SK-N-SH treated with all-trans-retinoic acid at 6 μM for 48 hours (cell line): Measurements from ENCODE around the gene MKRN2.

Experiments
- ATAC-seq: fragments of 200-7000 bp; cut with Tn5 transposase; 3 replicates; pipeline ENCODE4 v1.9.1; 2020; ENCODE audit warnings: mild to moderate bottlenecking, moderate library complexity
- ARNTL ChIP-seq: fragments of 450-650 bp; formaldehyde crosslinking; IDR thresholded peaks from 2 replicates; pipeline ENCODE4 v1.5.0; 2020; ENCODE audit warnings: low read depth, mild to moderate bottlenecking, moderate library complexity, borderline replicate concordance
- BACH2 ChIP-seq: fragments of 250-450 bp; sonication (Bioruptor Pico); IDR thresholded peaks from 2 replicates; pipeline ENCODE4 v1.9.0; 2021; ENCODE audit warnings: mild to moderate bottlenecking, borderline replicate concordance
- CREB5 ChIP-seq: fragments of 250-450 bp; sonication (Bioruptor Pico); IDR thresholded peaks from 2 replicates; pipeline ENCODE4 v1.5.1; 2020; ENCODE audit warnings: low read depth, mild to moderate bottlenecking, moderate library complexity
- CSDC2 ChIP-seq: fragments of 250-450 bp; sonication (Bioruptor Pico); IDR thresholded peaks from 2 replicates; pipeline ENCODE4 v1.5.0; 2020; ENCODE audit warnings: mild to moderate bottlenecking, moderate library complexity
- CSRNP3 ChIP-seq: fragments of 250-450 bp; sonication (Bioruptor Pico); IDR thresholded peaks from 2 replicates; pipeline ENCODE4 v1.5.1; 2021; ENCODE audit warnings: mild to moderate bottlenecking, moderate library complexity
- ESRRG ChIP-seq: fragments of 250-450 bp; sonication (Bioruptor Pico); IDR thresholded peaks from 2 replicates; pipeline ENCODE4 v1.6.1; 2021; ENCODE audit warnings: mild to moderate bottlenecking
- GLIS3 ChIP-seq: fragments of 250-450 bp; sonication (Bioruptor Pico); IDR thresholded peaks from 2 replicates; pipeline ENCODE4 v1.5.0; 2020; ENCODE audit warnings: mild to moderate bottlenecking, moderate library complexity
- ISL1 ChIP-seq: fragments of 250-450 bp; sonication (Bioruptor Pico); IDR thresholded peaks from 2 replicates; pipeline ENCODE4 v2.1.2; 2022; ENCODE audit warnings: mild to moderate bottlenecking, moderate library complexity
- OSR1 ChIP-seq: fragments of 250-450 bp; sonication (Bioruptor Pico); IDR thresholded peaks from 2 replicates; pipeline ENCODE4 v1.8.0; 2022; ENCODE audit warnings: moderate library complexity, mild to moderate bottlenecking, inconsistent platforms
- PATZ1 ChIP-seq: fragments of 250-450 bp; sonication (Bioruptor Pico); IDR thresholded peaks from 2 replicates; pipeline ENCODE4 v1.8.0; 2020; ENCODE audit warnings: mild to moderate bottlenecking, moderate library complexity, borderline replicate concordance
- POU6F1 ChIP-seq: fragments of 250-450 bp; sonication (Bioruptor Pico); IDR thresholded peaks from 2 replicates; pipeline ENCODE4 v1.8.0; 2021; ENCODE audit warnings: low read depth, mild to moderate bottlenecking, moderate library complexity, borderline replicate concordance
- PPARA ChIP-seq: fragments of 250-450 bp; sonication (Bioruptor Pico); IDR thresholded peaks from 2 replicates; pipeline ENCODE4 v1.5.0; 2020; ENCODE audit warnings: mild to moderate bottlenecking, borderline replicate concordance
- RARB ChIP-seq: fragments of 250-450 bp; sonication (Bioruptor Pico); IDR thresholded peaks from 2 replicates; pipeline ENCODE4 v1.8.0; 2021; ENCODE audit warnings: mild to moderate bottlenecking, moderate library complexity
- SNAI2 ChIP-seq: fragments of 250-450 bp; sonication (Bioruptor Pico); IDR thresholded peaks from 2 replicates; pipeline ENCODE4 v1.5.0; 2020; ENCODE audit warnings: mild to moderate bottlenecking, moderate library complexity
- TCF4 ChIP-seq: fragments of 250-450 bp; sonication (Bioruptor Pico); IDR thresholded peaks from 2 replicates; pipeline ENCODE4 v1.8.0; 2021; ENCODE audit warnings: mild to moderate bottlenecking, moderate library complexity, borderline replicate concordance
- TOX ChIP-seq: fragments of 250-450 bp; sonication (Bioruptor Pico); IDR thresholded peaks from 2 replicates; pipeline ENCODE4 v1.8.0; 2021; ENCODE audit warnings: mild to moderate bottlenecking, moderate library complexity, borderline replicate concordance
- TSHZ2 ChIP-seq: fragments of 250-450 bp; sonication (Bioruptor Pico); IDR thresholded peaks from 2 replicates; pipeline ENCODE4 v1.5.0; 2020; ENCODE audit warnings: mild to moderate bottlenecking, moderate library complexity
- ZC3H10 ChIP-seq: fragments of 250-450 bp; sonication (Bioruptor Pico); IDR thresholded peaks from 2 replicates; pipeline ENCODE4 v1.5.1; 2021; ENCODE audit warnings: mild to moderate bottlenecking, moderate library complexity
- ZFP30 ChIP-seq: fragments of 450-650 bp; formaldehyde crosslinking; IDR thresholded peaks from 2 replicates; pipeline ENCODE4 v1.5.0; 2022; ENCODE audit warnings: mild to moderate bottlenecking, moderate library complexity
- ZNF565 ChIP-seq: fragments of 450-650 bp; formaldehyde crosslinking; conservative IDR thresholded peaks from 2 replicates; pipeline ENCODE4 v1.5.0; 2020; ENCODE audit warnings: low read depth, mild to moderate bottlenecking, moderate library complexity
- ZNF70 ChIP-seq: fragments of 450-650 bp; formaldehyde crosslinking; IDR thresholded peaks from 2 replicates; pipeline ENCODE4 v1.5.0; 2020; ENCODE audit warnings: mild to moderate bottlenecking, moderate library complexity
- ZNF8 ChIP-seq: fragments of 450-650 bp; formaldehyde crosslinking; IDR thresholded peaks from 2 replicates; pipeline ENCODE4 v1.5.0; 2020; ENCODE audit warnings: mild to moderate bottlenecking, moderate library complexity

MKRN2 gene

GRCh38 chr3:12561397-12561796 lies 4.5 kb downstream of the MKRN2 start:
- TF ChIP-seq ZFP30 (CRISPR knock-in tag) (no peak), PATZ1 (no peak), PPARA (CRISPR knock-in tag) (no peak), GLIS3 (CRISPR knock-in tag) (no peak), CREB5 (CRISPR knock-in tag) (no peak), TOX (CRISPR knock-in tag) (no peak), TSHZ2 (CRISPR knock-in tag) (no peak), POU6F1 (no peak), ZC3H10 (CRISPR knock-in tag) (no peak), CSDC2 (no peak), ZNF8 (CRISPR knock-in tag) (no peak), RARB (CRISPR knock-in tag) (no peak), OSR1 (CRISPR knock-in tag) (no peak), ARNTL (CRISPR knock-in tag) (no peak), ZNF565 (no peak), TCF4 (CRISPR knock-in tag) (no peak)
- no peak for ATAC-seq

GRCh38 chr3:12562451-12562850 lies 5.6 kb downstream of the MKRN2 start:
- ATAC-seq = no peak
- TF ChIP-seq CSRNP3 (CRISPR knock-in tag) (no peak), CREB5 (CRISPR knock-in tag) (no peak), TOX (CRISPR knock-in tag) (no peak), TCF4 (CRISPR knock-in tag) (no peak), CSDC2 (no peak), ARNTL (CRISPR knock-in tag) (no peak), ZNF70 (CRISPR knock-in tag) (no peak), ZNF565 (no peak), SNAI2 (CRISPR knock-in tag) (no peak), TSHZ2 (CRISPR knock-in tag) (no peak), ISL1 (CRISPR knock-in tag) (no peak), GLIS3 (CRISPR knock-in tag) (no peak), RARB (CRISPR knock-in tag) (no peak), POU6F1 (no peak), PATZ1 (no peak), ESRRG (CRISPR knock-in tag) (no peak), ZC3H10 (CRISPR knock-in tag) (no peak), BACH2 (no peak)
